SU-DHL-6 (cell line): ENCODE data around the gene ZNF117.

Experiments used
- CTCF ChIP-seq: fragments of 200-600 bp; sonication (generic); IDR thresholded peaks from one replicate; pipeline ENCODE4 v1.5.1; 2017; ENCODE audit warnings: antibody characterized with exemption, mild to moderate bottlenecking, low read length, moderate library complexity; ENCODE audit not compliant: insufficient read depth, poor library complexity, severe bottlenecking
- EZH2phosphoT487 ChIP-seq: fragments of 200-600 bp; sonication (generic), shearing (Covaris generic); conservative IDR thresholded peaks from 2 replicates; pipeline ENCODE4 v1.6.1; 2018; ENCODE audit warnings: mild to moderate bottlenecking, antibody characterized with exemption, low read length, moderate library complexity, mixed read lengths

GRCh38 chr7:64978497-64979203 lies 12.2 kb downstream of the ZNF117 start:
- TF ChIP-seq EZH2phosphoT487 = no peak
- TF ChIP-seq CTCF = no peak
